K562 (cell line): Measurements from ENCODE around the gene ZSCAN1. TPM values are rescaled to one million over a fixed set of nuclear protein-coding genes. Genes with fewer than 3 reads are reported as not detected.

Source experiments
- ATAC-seq: fragments of 200-7000 bp; cut with Tn5 transposase; 3 replicates; pipeline ENCODE4 v1.9.1; 2020; ENCODE audit warnings: moderate library complexity
- BruUV-seq: library from RNA; stranded (reverse); fragments of 400-500 nt; replicated peaks from 2 replicates; lab custom pipeline; 2021; lab: Mats Ljungman, UMichigan
- CTCF ChIA-PET: fragments of 300-600 bp; formaldehyde crosslinking; extraction: SDS; loops from one replicate; lab custom pipeline; 2021; ENCODE audit warnings: low intra/inter-chr PET ratio; lab: Yijun Ruan, JAX
- POLR2A ChIA-PET: fragments of 300-600, 350-650 bp; sonication (Branson Sonifier 250); formaldehyde crosslinking; extraction: SDS; loops from one replicate; lab custom pipeline; 2021; ENCODE audit warnings: antibody characterized with exemption, inconsistent platforms; lab: Yijun Ruan, JAX
- DNase-seq, 4 experiments: peaks; one replicate each; pipeline versions ENCODE4 v3.0.0 to v3.0.0-alpha.2; 2011 to 2018; ENCODE audit warnings: low spot score in 3 of 4, mixed read lengths in 3 of 4; ENCODE audit errors: extremely low read depth in 1 of 4
- FAIRE-seq: peaks from 2 replicates; lab custom pipeline; 2011; peaks lifted over from hg19 to GRCh38; lab: Jason Lieb, UNC
- H2AFZ ChIP-seq: 2 replicates; pipeline ENCODE4 v1.6.0; 2011; ENCODE audit warnings: low read depth, low read length, control low read depth, inconsistent platforms
- H3K27ac ChIP-seq: fragments of 200-600 bp; 3 replicates; pipeline ENCODE4 v1.8.0; 2011; ENCODE audit warnings: low read depth, mild to moderate bottlenecking, control low read depth, inconsistent platforms, low read length, moderate library complexity, mixed read lengths; ENCODE audit errors: extremely low read depth
- H3K27me3 ChIP-seq, 2 experiments: fragments of 300-600 bp in 1 of 2; 2 replicates in 1 of 2; 3 replicates in 1 of 2; pipeline versions ENCODE4 v1.6.0 to v1.8.0; 2011; ENCODE audit warnings: inconsistent platforms in 2 of 2, low read length in 2 of 2, mild to moderate bottlenecking in 1 of 2, mixed read lengths in 1 of 2, moderate library complexity in 1 of 2; ENCODE audit not compliant: control insufficient read depth in 2 of 2, insufficient read depth in 2 of 2
- H3K36me3 ChIP-seq: fragments of 300-600 bp; 3 replicates; pipeline ENCODE4 v1.8.0; 2011; ENCODE audit warnings: mild to moderate bottlenecking, low read length, inconsistent platforms; ENCODE audit not compliant: control insufficient read depth, insufficient read depth
- H3K4me1 ChIP-seq, 2 experiments: fragments of 200-600 bp in 1 of 2; replicated peaks in 1 of 2; 2 replicates in 1 of 2; 3 replicates in 1 of 2; pipeline versions ENCODE4 v1.5.1 to v1.8.0; 2011; ENCODE audit warnings: inconsistent platforms in 2 of 2, low read length in 2 of 2, mild to moderate bottlenecking in 1 of 2, mixed read lengths in 1 of 2, moderate library complexity in 1 of 2; ENCODE audit not compliant: control insufficient read depth in 2 of 2, insufficient read depth in 2 of 2
- H3K4me2 ChIP-seq: 2 replicates; pipeline ENCODE4 v1.6.1; 2011; ENCODE audit warnings: low read length, control low read depth, inconsistent platforms, mixed read lengths; ENCODE audit not compliant: insufficient read depth
- H3K4me3 ChIP-seq: fragments of 200-600 bp; sonication (generic), shearing (Covaris generic); 2 replicates; pipeline ENCODE4 v1.5.1; 2016; ENCODE audit warnings: control low read depth, inconsistent platforms
- H3K79me2 ChIP-seq: fragments of 200-600 bp; 3 replicates; pipeline ENCODE4 v1.8.0; 2011; ENCODE audit warnings: low read length, inconsistent platforms; ENCODE audit not compliant: control insufficient read depth, insufficient read depth
- H3K9ac ChIP-seq, 2 experiments: 2 replicates each; pipeline versions ENCODE4 v1.6.0 to v1.6.1; 2011; ENCODE audit warnings: low read depth in 2 of 2, low read length in 2 of 2, control low read depth in 1 of 2, inconsistent platforms in 1 of 2, mild to moderate bottlenecking in 1 of 2, mixed read lengths in 1 of 2; ENCODE audit not compliant: insufficient read depth in 1 of 2
- H3K9me1 ChIP-seq: one replicate; pipeline ENCODE4 v1.6.0; 2011; ENCODE audit warnings: inconsistent platforms, mild to moderate bottlenecking, low read length, moderate library complexity; ENCODE audit not compliant: control insufficient read depth, insufficient read depth
- H3K9me3 ChIP-seq: replicated peaks from 2 replicates; pipeline ENCODE4 v1.5.1; 2011; ENCODE audit warnings: low read depth, low read length, inconsistent platforms; ENCODE audit not compliant: control insufficient read depth, insufficient read depth
- H4K20me1 ChIP-seq: replicated peaks from 2 replicates; pipeline ENCODE4 v1.6.1; 2011; ENCODE audit warnings: low read length, inconsistent platforms, mixed read lengths; ENCODE audit not compliant: control insufficient read depth, insufficient read depth
- CHD1 ChIP-seq: fragments of 200-600 bp; sonication (generic); IDR thresholded peaks from one replicate; pipeline ENCODE4 v1.6.1; 2012; ENCODE audit warnings: mild to moderate bottlenecking, moderate library complexity, low read length, inconsistent platforms
- IFI16 ChIP-seq: fragments of 250-450 bp; sonication (Bioruptor Pico); IDR thresholded peaks from 2 replicates; pipeline ENCODE4 v2.1.2; 2022; ENCODE audit warnings: mild to moderate bottlenecking, inconsistent platforms
- JUN ChIP-seq, 2 experiments: sonication (generic) in 1 of 2; formaldehyde crosslinking in 1 of 2; IDR thresholded peaks; 2 replicates each; pipeline versions ENCODE4 v1.6.1 to v1.8.0; 2012 to 2022; ENCODE audit warnings: borderline replicate concordance in 2 of 2, mild to moderate bottlenecking in 2 of 2, improper control_type of control experiment in 1 of 2, low read depth in 1 of 2, low read length in 1 of 2, missing genetic modification reagents in 1 of 2
- MEIS2 ChIP-seq: fragments of 450-650 bp; IDR thresholded peaks from 2 replicates; pipeline ENCODE4 v1.6.1; 2014; ENCODE audit warnings: mild to moderate bottlenecking; ENCODE audit not compliant: partially characterized antibody
- PHF21A ChIP-seq: fragments of 450-650 bp; IDR thresholded peaks from 2 replicates; pipeline ENCODE4 v1.6.1; 2017; ENCODE audit warnings: low read depth, borderline replicate concordance
- SPI1 ChIP-seq: IDR thresholded peaks from 2 replicates; pipeline ENCODE4 v1.6.1; 2011; ENCODE audit warnings: low read depth, low read length, control low read depth, borderline replicate concordance
- ZBTB33 ChIP-seq: sonication (generic); formaldehyde crosslinking; IDR thresholded peaks from 2 replicates; pipeline ENCODE4 v1.8.1; 2023; ENCODE audit warnings: mild to moderate bottlenecking, missing genetic modification reagents
- ZNF277 ChIP-seq: fragments of 250-450 bp; sonication (Bioruptor Pico); IDR thresholded peaks from 2 replicates; pipeline ENCODE4 v1.8.0; 2022; ENCODE audit warnings: inconsistent platforms, mild to moderate bottlenecking, moderate library complexity, borderline replicate concordance
- whole genome bisulfite sequencing: fragments of 100-300 bp; shearing (Covaris generic); methylation state at CpG from one replicate; pipeline ENCODE4 v1.1.6; 2016; ENCODE audit warnings: low coverage, mixed read lengths; ENCODE audit not compliant: insufficient coverage; ENCODE audit errors: missing lambda C conversion rate; 5-methylcytosine and 5-hydroxymethylcytosine counted together
- in situ Hi-C: fragments of 300-500 bp; cut with MboI; formaldehyde crosslinking; loops from 4 replicates; pipeline ENCODE4 v1.15.0; 2018; ENCODE audit warnings: inconsistent platforms, mixed read lengths
- intact Hi-C: fragments of 100-400 bp; cut with micrococcal nuclease; formaldehyde crosslinking; loops from 2 replicates; pipeline ENCODE4 v1.14.2; 2022
- polyA plus RNA-seq, 8 experiments: library from polyadenylated mRNA; depleted of rRNA in 4 of 8; stranded (reverse) in 5 of 8; unstranded in 3 of 8; fragments of >200 nt; fragmentation: Nextera tagmentation in 2 of 8; fragmentation: Illumina TruSeq in 1 of 8; extraction: Ambion mirVana in 2 of 8; extraction: Trizol in 1 of 8; gene quantifications; 2 replicates each; pipeline versions ENCODE4 v1.2.1 to v1.2.3, GENCODE V29; 2011 to 2014; ENCODE audit warnings: inconsistent platforms in 1 of 8, missing spikeins in 1 of 8
- total RNA-seq, 7 experiments: library from RNA; depleted of rRNA in 6 of 7; stranded (reverse); fragments of >200 nt in 6 of 7; fragmentation: Illumina TruSeq in 2 of 7; extraction: Trizol in 2 of 7; gene quantifications; 2 replicates each; pipeline versions ENCODE4 v1.2.1 to v1.2.3, GENCODE V29; 2011 to 2021; ENCODE audit warnings: low replicate concordance in 1 of 7

The ZSCAN1 gene
- total and polyA plus RNA-seq, 9 of the 15 experiments (the other 6 are each of a cell fraction or from before 2014, with no cell fraction given), result not detected

GRCh38 chr19:58040751-58041525 lies 7.1 kb downstream of the ZSCAN1 start:
- TF ChIP-seq JUN (IDR thresholded peaks at IDR 0.05; ENCODE audit: borderline replicate concordance, low read depth, low read length), result no peak
- no peak for TF ChIP-seq JUN (CRISPR knock-in tag; IDR thresholded peaks at IDR 0.05; ENCODE audit: borderline replicate concordance)
- TF ChIP-seq IFI16 (CRISPR knock-in tag), result no peak
- no peak for TF ChIP-seq ZNF277 (CRISPR knock-in tag)
- TF ChIP-seq MEIS2, result no peak
- no peak for TF ChIP-seq ZBTB33 (CRISPR knock-in tag)
- TF ChIP-seq CHD1, result no peak
- no peak for TF ChIP-seq SPI1
- TF ChIP-seq PHF21A, result no peak
- POLR2A ChIA-PET, result interaction anchor here (0.7 kb wide), 1 partner anchor 18 kb away, joined by 4 read pairs; the partner anchor contains the start of gene ZNF135
- Histone ChIP-seq H2AFZ (no peak overlapping the region), H3K9me3 (no peaks in the 10 kb centered on the region), H3K9me1 (no peaks in the 10 kb centered on the region), H3K27me3 (peaks cover 0 to 10% of the 10 kb centered on the region in 2 experiments; a peak in 2 of 5 replicates), H4K20me1 (no peaks in the 10 kb centered on the region), H3K4me1 (peaks cover 0 to 16% of the 10 kb centered on the region in 2 experiments; a peak in 2 of 5 replicates), H3K36me3 (no peaks in the 10 kb centered on the region), H3K9ac (no peak overlapping the region), H3K79me2 (no peaks in the 10 kb centered on the region), H3K27ac (no peak overlapping the region), H3K4me3 (no peak overlapping the region), H3K4me2 (no peak overlapping the region)
- ATAC-seq (no peak), FAIRE-seq (no peak), DNase-seq (no peak)
- CTCF ChIA-PET, result no interaction called here
- in situ Hi-C loops (no loop called here), intact Hi-C loops (no loop called here)
- BruUV-seq, result no TSS peak
- WGBS, result 0% methylated on average over 19 of the region's 21 CpGs
